Uterus (tissue), 4 donors: ENCODE results near the gene FXYD6. TPM values are rescaled to one million over a fixed set of nuclear protein-coding genes. Genes with fewer than 3 reads are reported as not detected.
"Not testable (repeated sequence)": the region's sequence is repeated elsewhere in the genome, so short reads cannot be mapped to it uniquely, and the experiment has no call there.

Experiments used
- DNase-seq, 2 donors: peaks; one replicate each; pipeline ENCODE4 v3.0.0-alpha.2; 2019 to 2020
- H3K27ac ChIP-seq, 2 donors: fragments of 200-600 bp; sonication (generic); 1 replicate in 1 of 2; 2 replicates in 1 of 2; pipeline ENCODE4 v1.5.1; 2016 to 2018
- H3K27me3 ChIP-seq, 2 donors: fragments of 200-600 bp; sonication (generic); one replicate each; pipeline ENCODE4 v1.5.1; 2018 to 2019; ENCODE audit warnings: control low read depth in 1 of 2
- H3K36me3 ChIP-seq, 2 donors: fragments of 200-600 bp; sonication (generic); one replicate each; pipeline ENCODE4 v1.5.1; 2019; ENCODE audit warnings: control low read depth in 1 of 2
- H3K4me1 ChIP-seq, 2 donors: fragments of 200-600 bp; sonication (generic); one replicate each; pipeline ENCODE4 v1.5.1; 2018 to 2019; ENCODE audit warnings: control low read depth in 1 of 2
- H3K4me3 ChIP-seq, 2 donors: fragments of 200-600 bp; sonication (generic); 1 replicate in 1 of 2; 2 replicates in 1 of 2; pipeline ENCODE4 v1.5.1; 2018 to 2019; ENCODE audit warnings: mild to moderate bottlenecking in 1 of 2
- H3K9me3 ChIP-seq, 2 donors: fragments of 200-600 bp; sonication (generic); one replicate each; pipeline ENCODE4 v1.5.1; 2019; ENCODE audit warnings: control low read depth in 1 of 2
- POLR2A ChIP-seq, 2 donors: fragments of 450-650 bp; IDR thresholded peaks; one replicate each; pipeline ENCODE4 v1.6.1; 2016; ENCODE audit warnings: antibody characterized with exemption in 2 of 2, mild to moderate bottlenecking in 1 of 2, moderate library complexity in 1 of 2
- intact Hi-C: fragments of 100-400 bp; cut with DNase I; formaldehyde crosslinking; loops from one replicate; pipeline ENCODE4 v1.15.1; 2023; ENCODE audit warnings: low total_unique reads
- total RNA-seq, 4 donors: library from RNA; depleted of rRNA in 3 of 4; stranded (reverse); fragments of >200 nt in 3 of 4; gene quantifications; one replicate each; pipeline versions ENCODE4 v1.1.0 to v1.2.4, GENCODE V29; 2014 to 2023
- TF ChIP-seq, protein P1 (sequence below), 4 experiments: fragments of 200-600 bp in 2 of 4; fragments of 450-650 bp in 2 of 4; sonication (generic) in 2 of 4; IDR thresholded peaks; one replicate each; pipeline ENCODE4 v1.5.1; 2016 to 2019; ENCODE audit warnings: antibody characterized with exemption in 4 of 4, mild to moderate bottlenecking in 2 of 4, moderate library complexity in 1 of 4
- donor health status: DM: yes; HTN: yes; CAD: no.

FXYD6 gene
- total RNA-seq, 4 donors from 2014 or later, result 85.3 to 307 (median 192) TPM

DNA sequence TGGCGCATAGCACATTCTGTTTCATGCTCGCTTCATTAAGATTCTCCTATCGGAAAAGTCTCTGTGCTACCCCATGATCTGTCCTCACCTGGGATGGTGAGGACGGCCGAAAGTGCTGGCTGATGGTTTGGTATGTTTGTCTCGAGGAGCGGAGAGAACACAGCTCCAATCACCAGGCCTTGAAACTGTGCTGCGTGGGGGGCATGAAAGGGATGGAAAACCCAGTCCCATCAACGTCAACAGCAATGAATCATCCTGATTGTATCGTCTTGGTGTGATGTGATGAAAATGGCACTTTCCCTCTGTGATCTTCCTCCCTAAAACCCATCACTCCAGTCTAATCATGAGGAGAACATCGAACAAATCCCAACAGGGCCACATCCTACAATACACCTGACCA is 8.4 kb downstream of the FXYD6 start:
- Histone ChIP-seq H3K9me3 (no peaks in the 10 kb centered on the region), H3K27ac (peak overlapping the region; percentile 75 to 89), H3K4me1 (peaks cover 14 to 20% of the 10 kb centered on the region in 2 donors), H3K4me3 (no peak overlapping the region), H3K36me3 (no peaks in the 10 kb centered on the region), H3K27me3 (no peaks in the 10 kb centered on the region)
- TF ChIP-seq, protein P1, sequence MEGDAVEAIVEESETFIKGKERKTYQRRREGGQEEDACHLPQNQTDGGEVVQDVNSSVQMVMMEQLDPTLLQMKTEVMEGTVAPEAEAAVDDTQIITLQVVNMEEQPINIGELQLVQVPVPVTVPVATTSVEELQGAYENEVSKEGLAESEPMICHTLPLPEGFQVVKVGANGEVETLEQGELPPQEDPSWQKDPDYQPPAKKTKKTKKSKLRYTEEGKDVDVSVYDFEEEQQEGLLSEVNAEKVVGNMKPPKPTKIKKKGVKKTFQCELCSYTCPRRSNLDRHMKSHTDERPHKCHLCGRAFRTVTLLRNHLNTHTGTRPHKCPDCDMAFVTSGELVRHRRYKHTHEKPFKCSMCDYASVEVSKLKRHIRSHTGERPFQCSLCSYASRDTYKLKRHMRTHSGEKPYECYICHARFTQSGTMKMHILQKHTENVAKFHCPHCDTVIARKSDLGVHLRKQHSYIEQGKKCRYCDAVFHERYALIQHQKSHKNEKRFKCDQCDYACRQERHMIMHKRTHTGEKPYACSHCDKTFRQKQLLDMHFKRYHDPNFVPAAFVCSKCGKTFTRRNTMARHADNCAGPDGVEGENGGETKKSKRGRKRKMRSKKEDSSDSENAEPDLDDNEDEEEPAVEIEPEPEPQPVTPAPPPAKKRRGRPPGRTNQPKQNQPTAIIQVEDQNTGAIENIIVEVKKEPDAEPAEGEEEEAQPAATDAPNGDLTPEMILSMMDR (IDR thresholded peaks at IDR 0.05), result no peak
- intact Hi-C loops, result no loop called here
- DNase-seq, result no peak

GRCh38 chr11:117866526-117866925 is 9.9 kb downstream of the FXYD6 start:
- no peaks in the 10 kb centered on the region for H3K9me3 ChIP-seq
- peaks cover 5 to 12% of the 10 kb centered on the region in 2 donors for H3K4me1 ChIP-seq
- intact Hi-C loops, result no loop called here
- H3K27ac ChIP-seq, result peak overlapping the region; percentile 75 to 89
- H3K4me3 ChIP-seq, result no peak overlapping the region
- TF ChIP-seq POLR2A (IDR thresholded peaks at IDR 0.05), result no peak
- TF ChIP-seq, protein P1 (IDR thresholded peaks at IDR 0.05), result no peak
- no peak for DNase-seq
- H3K27me3 ChIP-seq, result no peaks in the 10 kb centered on the region
- H3K36me3 ChIP-seq, result no peaks in the 10 kb centered on the region

GRCh38 chr11:117865546-117865945 is 10.9 kb downstream of the FXYD6 start:
- H3K4me3 ChIP-seq, H3K36me3 ChIP-seq, intact Hi-C loops, H3K27me3 ChIP-seq, H3K27ac ChIP-seq, H3K9me3 ChIP-seq, DNase-seq: not testable (repeated sequence)
- peaks cover 5 to 16% of the 10 kb centered on the region in 2 donors for H3K4me1 ChIP-seq

- Histone ChIP-seq H3K36me3 (no peaks in the 10 kb centered on the region), H3K4me3 (no peak overlapping the region), H3K27ac (peak overlapping the region in 1 of 2 donors; percentile 67), H3K4me1 (peaks cover 7 to 17% of the 10 kb centered on the region in 2 donors), H3K9me3 (no peaks in the 10 kb centered on the region), H3K27me3 (no peaks in the 10 kb centered on the region)
- no peak for DNase-seq
- intact Hi-C loops, result no loop called here
- TF ChIP-seq, protein P1 (IDR thresholded peaks at IDR 0.05), result no peak
Measured at GRCh38 chr11:117863383-117863782, 13.1 kb downstream of the FXYD6 start.

GRCh38 chr11:117862753-117863152 is 13.7 kb downstream of the FXYD6 start:
- peaks cover 7 to 17% of the 10 kb centered on the region in 2 donors for H3K4me1 ChIP-seq
- no peaks in the 10 kb centered on the region for H3K9me3 ChIP-seq
- H3K27me3 ChIP-seq, result no peaks in the 10 kb centered on the region
- peak overlapping the region in 1 of 2 donors; percentile 67 for H3K27ac ChIP-seq
- no peak for DNase-seq
- no peaks in the 10 kb centered on the region for H3K36me3 ChIP-seq
- no peak overlapping the region for H3K4me3 ChIP-seq
- TF ChIP-seq, protein P1 (IDR thresholded peaks at IDR 0.05), result no peak
- TF ChIP-seq POLR2A (IDR thresholded peaks at IDR 0.05), result no peak
- intact Hi-C loops, result no loop called here
